Thyroid gland (tissue), 4 donors: ENCODE results near the gene PLEKHD1. TPM values are rescaled to one million over a fixed set of nuclear protein-coding genes. Genes with fewer than 3 reads are reported as not detected.

ENCODE experiments used
- DNase-seq, 2 donors: peaks; one replicate each; pipeline ENCODE4 v3.0.0-alpha.2; 2019
- H3K27ac ChIP-seq, 3 donors: fragments of 200-600 bp; sonication (generic); 1 replicate in 2 of 3; 2 replicates in 1 of 3; pipeline ENCODE4 v1.5.1; 2016 to 2019; ENCODE audit warnings: mild to moderate bottlenecking in 1 of 3, moderate library complexity in 1 of 3
- H3K27me3 ChIP-seq: fragments of 200-600 bp; sonication (generic); one replicate; pipeline ENCODE4 v1.5.1; 2019
- H3K36me3 ChIP-seq, 2 donors: fragments of 200-600 bp; sonication (generic); one replicate each; pipeline ENCODE4 v1.5.1; 2016 to 2019
- H3K4me1 ChIP-seq, 2 donors: fragments of 200-600 bp; sonication (generic); one replicate each; pipeline ENCODE4 v1.5.1; 2017 to 2019
- H3K4me3 ChIP-seq, 3 donors: fragments of 200-600 bp; sonication (generic); replicated peaks in 1 of 3; 1 replicate in 2 of 3; 2 replicates in 1 of 3; pipeline ENCODE4 v1.5.1; 2016; ENCODE audit warnings: mild to moderate bottlenecking in 1 of 3
- H3K9me3 ChIP-seq: fragments of 200-600 bp; sonication (generic); one replicate; pipeline ENCODE4 v1.5.1; 2017
- POLR2A ChIP-seq, 2 donors: fragments of 450-650 bp; IDR thresholded peaks; one replicate each; pipeline ENCODE4 v1.6.1; 2017; ENCODE audit warnings: antibody characterized with exemption in 2 of 2, mild to moderate bottlenecking in 2 of 2, moderate library complexity in 1 of 2
- WGBS, 2 donors: methylation state at CpG; one replicate each; pipeline ENCODE4 v1.1.5; 2017; 5-methylcytosine and 5-hydroxymethylcytosine counted together
- intact Hi-C: fragments of 100-400 bp; cut with DNase I; formaldehyde crosslinking; loops from one replicate; pipeline ENCODE4 v1.15.1; 2023
- total RNA-seq, 4 donors: library from RNA; depleted of rRNA; stranded (reverse); fragments of >200 nt; gene quantifications; one replicate each; pipeline ENCODE4 v1.2.3, GENCODE V29; 2016
- TF ChIP-seq, protein P1 (sequence below), 6 experiments: fragments of 200-600 bp in 3 of 6; fragments of 450-650 bp in 3 of 6; sonication (generic) in 3 of 6; IDR thresholded peaks; one replicate each; pipeline ENCODE4 v1.5.1; 2016 to 2019; ENCODE audit warnings: antibody characterized with exemption in 6 of 6, mild to moderate bottlenecking in 2 of 6, inconsistent platforms in 1 of 6, moderate library complexity in 1 of 6

Gene PLEKHD1
- total RNA-seq, 4 donors from 2014 or later = 0.40 to 7.6 (median 2.7) TPM

DNA sequence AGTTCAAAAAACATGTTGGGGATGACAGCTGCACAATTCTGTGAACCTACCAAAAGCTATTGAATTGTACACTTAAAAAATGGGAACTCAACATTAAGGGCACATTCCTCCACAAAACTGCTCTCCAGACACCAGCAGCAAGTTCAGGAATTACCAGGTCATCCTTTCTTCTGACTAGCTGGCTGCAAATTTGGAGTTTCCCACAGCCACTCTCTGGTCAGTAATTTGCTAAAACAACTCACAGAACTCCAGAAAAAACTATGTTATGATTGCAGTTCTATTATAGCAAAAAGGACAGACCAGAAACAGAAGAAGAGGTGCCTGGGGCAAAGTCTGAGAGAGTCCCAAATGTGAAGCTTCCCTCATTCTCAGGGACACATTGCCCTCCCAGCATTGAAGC lies 20.1 kb upstream of the PLEKHD1 start:
- Histone ChIP-seq H3K27me3 (no peaks in the 10 kb centered on the region), H3K9me3 (no peaks in the 10 kb centered on the region), H3K4me1 (no peaks in the 10 kb centered on the region), H3K4me3 (no peak overlapping the region), H3K36me3 (no peaks in the 10 kb centered on the region), H3K27ac (no peak overlapping the region)
- no peak for DNase-seq
- intact Hi-C loops = loop anchor here (5.0 kb wide), 1 partner anchor 222 kb away; no protein-coding TSS in a partner anchor
- TF ChIP-seq POLR2A (IDR thresholded peaks at IDR 0.05) = no peak
- TF ChIP-seq, protein P1, sequence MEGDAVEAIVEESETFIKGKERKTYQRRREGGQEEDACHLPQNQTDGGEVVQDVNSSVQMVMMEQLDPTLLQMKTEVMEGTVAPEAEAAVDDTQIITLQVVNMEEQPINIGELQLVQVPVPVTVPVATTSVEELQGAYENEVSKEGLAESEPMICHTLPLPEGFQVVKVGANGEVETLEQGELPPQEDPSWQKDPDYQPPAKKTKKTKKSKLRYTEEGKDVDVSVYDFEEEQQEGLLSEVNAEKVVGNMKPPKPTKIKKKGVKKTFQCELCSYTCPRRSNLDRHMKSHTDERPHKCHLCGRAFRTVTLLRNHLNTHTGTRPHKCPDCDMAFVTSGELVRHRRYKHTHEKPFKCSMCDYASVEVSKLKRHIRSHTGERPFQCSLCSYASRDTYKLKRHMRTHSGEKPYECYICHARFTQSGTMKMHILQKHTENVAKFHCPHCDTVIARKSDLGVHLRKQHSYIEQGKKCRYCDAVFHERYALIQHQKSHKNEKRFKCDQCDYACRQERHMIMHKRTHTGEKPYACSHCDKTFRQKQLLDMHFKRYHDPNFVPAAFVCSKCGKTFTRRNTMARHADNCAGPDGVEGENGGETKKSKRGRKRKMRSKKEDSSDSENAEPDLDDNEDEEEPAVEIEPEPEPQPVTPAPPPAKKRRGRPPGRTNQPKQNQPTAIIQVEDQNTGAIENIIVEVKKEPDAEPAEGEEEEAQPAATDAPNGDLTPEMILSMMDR (IDR thresholded peaks at IDR 0.05) = no peak

DNA sequence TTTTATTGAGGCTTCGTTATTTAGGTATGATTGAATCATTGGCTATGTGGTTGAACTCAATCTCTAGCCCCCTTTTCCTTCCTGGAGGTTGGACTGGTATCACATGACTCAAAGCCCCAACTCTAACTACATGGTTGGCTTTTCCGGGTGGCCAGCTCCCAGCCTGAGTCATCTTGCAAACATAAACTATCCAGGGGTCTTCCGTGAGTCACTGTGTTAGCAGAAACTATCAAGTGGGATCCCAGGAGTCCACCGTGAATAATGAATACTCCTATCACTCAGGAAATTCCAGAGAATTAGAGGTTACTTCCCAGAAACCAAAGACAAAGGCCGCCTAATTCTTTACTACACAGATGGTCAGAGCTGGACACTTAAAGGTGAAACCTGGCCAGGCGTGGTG lies 19.7 kb upstream of the PLEKHD1 start:
- Histone ChIP-seq H3K4me3 (no peak overlapping the region), H3K9me3 (no peaks in the 10 kb centered on the region), H3K4me1 (no peaks in the 10 kb centered on the region), H3K27ac (no peak overlapping the region), H3K27me3 (no peaks in the 10 kb centered on the region), H3K36me3 (no peaks in the 10 kb centered on the region)
- intact Hi-C loops = loop anchor here (5.0 kb wide), 1 partner anchor 223 kb away; no protein-coding TSS in a partner anchor
- TF ChIP-seq, protein P1 (IDR thresholded peaks at IDR 0.05) = no peak
- TF ChIP-seq POLR2A (IDR thresholded peaks at IDR 0.05) = no peak
- 63 to 84% methylated on average over 5 to 6 of the region's 6 CpGs for WGBS, 2 donors
- no peak for DNase-seq

DNA sequence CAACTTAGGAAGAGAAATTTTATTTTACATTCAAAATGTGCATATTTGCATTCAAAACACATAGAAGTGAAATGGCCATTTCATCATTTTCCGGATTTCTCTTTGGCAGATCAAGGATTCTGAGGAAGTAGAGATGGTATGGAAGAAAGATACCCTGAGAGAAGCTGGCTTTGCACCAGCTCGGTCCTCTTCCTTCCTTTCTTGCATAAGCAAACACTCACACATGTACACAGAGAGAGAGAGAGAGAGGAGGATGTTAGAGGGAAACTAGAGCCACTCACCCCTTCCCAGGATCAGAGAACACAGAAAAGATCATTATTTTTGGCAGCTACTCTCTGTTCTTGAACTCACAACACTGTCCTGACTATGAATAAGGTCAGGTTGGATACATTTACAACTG lies 15.6 kb upstream of the PLEKHD1 start:
- H3K4me1 ChIP-seq = no peaks in the 10 kb centered on the region
- TF ChIP-seq POLR2A (IDR thresholded peaks at IDR 0.05) = no peak
- TF ChIP-seq, protein P1 (IDR thresholded peaks at IDR 0.05) = no peak
- H3K27me3 ChIP-seq = no peaks in the 10 kb centered on the region
- no peak overlapping the region for H3K27ac ChIP-seq
- WGBS, 2 donors = 61 to 62% methylated on average over 2 of the region's 2 CpGs
- H3K9me3 ChIP-seq = no peaks in the 10 kb centered on the region
- no peak overlapping the region for H3K4me3 ChIP-seq
- H3K36me3 ChIP-seq = no peaks in the 10 kb centered on the region
- DNase-seq = no peak
- intact Hi-C loops = no loop called here

DNA sequence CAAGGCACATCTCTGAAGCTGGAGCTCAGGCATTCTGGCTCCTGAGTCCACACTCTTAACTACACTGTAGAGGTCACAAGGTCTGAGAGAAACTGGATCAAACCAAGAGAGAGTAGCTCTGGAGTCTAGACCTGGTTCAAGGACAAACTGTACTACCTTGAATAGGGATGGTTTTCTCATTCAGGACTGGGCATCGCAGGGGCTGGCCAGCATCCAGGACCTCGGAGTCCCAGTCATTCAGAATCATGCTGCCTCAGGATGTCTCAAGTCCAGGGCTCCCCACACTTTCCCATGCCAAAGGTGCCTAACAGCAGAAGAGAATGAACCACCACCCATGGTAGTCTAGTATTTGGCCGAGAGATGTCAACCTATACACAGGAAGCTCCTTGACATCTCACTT lies 13.1 kb upstream of the PLEKHD1 start:
- DNase-seq = peak in 1 of 2 donors; percentile 15
- 75 to 83% methylated on average over 2 to 3 of the region's 3 CpGs for WGBS, 2 donors
- Histone ChIP-seq H3K9me3 (no peaks in the 10 kb centered on the region), H3K27me3 (no peaks in the 10 kb centered on the region), H3K27ac (no peak overlapping the region), H3K36me3 (no peaks in the 10 kb centered on the region), H3K4me3 (no peak overlapping the region), H3K4me1 (no peaks in the 10 kb centered on the region)
- intact Hi-C loops = no loop called here
- TF ChIP-seq POLR2A (IDR thresholded peaks at IDR 0.05) = no peak
- TF ChIP-seq, protein P1 (IDR thresholded peaks at IDR 0.05) = no peak

DNA sequence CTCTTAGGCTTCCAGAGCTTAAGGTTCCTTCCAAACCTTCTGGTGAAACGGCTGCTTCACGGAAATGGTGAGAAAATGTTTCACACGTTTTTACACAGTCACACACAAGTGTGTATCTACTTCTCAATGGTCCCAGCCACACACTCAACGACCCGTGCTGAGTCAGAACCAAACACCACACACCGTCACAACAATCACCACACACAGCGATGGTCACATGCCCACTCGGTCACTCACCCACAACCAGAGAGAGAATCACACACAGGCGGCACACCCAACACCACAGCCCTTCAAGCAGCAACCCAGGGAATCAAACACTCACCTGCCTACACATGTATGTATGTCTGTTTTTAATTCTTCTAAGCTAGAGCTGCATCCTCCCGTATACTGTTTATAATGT lies 12.6 kb upstream of the PLEKHD1 start:
- intact Hi-C loops = no loop called here
- WGBS, 2 donors = 56% methylated on average over 10 of the region's 10 CpGs
- no peaks in the 10 kb centered on the region for H3K36me3 ChIP-seq
- H3K9me3 ChIP-seq = no peaks in the 10 kb centered on the region
- H3K27me3 ChIP-seq = no peaks in the 10 kb centered on the region
- no peak overlapping the region for H3K27ac ChIP-seq
- no peak overlapping the region for H3K4me3 ChIP-seq
- no peak for TF ChIP-seq POLR2A (IDR thresholded peaks at IDR 0.05)
- TF ChIP-seq, protein P1 (IDR thresholded peaks at IDR 0.05) = no peak
- no peaks in the 10 kb centered on the region for H3K4me1 ChIP-seq
- peak; percentile 34 to 55 for DNase-seq
